Measurements from ENCODE around the gene ARID5B.

The ARID5B gene

DNA sequence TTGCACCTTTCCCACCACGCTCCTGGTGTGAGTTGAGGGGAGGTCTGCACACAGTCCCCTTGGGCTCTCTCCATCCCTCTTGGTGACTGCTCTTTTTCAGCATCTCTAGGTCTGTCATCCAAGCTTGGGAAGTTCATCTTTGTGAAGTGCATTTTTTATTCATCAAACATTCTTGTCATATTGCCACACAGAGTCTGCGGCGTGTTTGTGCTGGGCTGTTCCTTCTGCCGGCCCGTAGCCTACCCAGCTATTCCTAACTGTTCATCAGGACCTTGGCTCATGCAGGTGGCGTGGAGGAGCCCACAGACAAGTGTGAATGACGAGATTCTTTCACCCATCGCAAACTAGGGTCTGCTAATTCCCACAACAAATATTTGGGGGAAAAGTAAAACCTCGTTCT is 202.4 kb downstream of the ARID5B start:
- Histone ChIP-seq H4K20me1 (ENCODE audit: insufficient read depth, low read length) (no peaks in the 10 kb centered on the region), H3K9me3 (ENCODE audit: insufficient read depth, low read length, severe bottlenecking) (no peaks in the 10 kb centered on the region), H3K4me2 (ENCODE audit: insufficient read depth, low read length) (no peak overlapping the region), H3K36me3 (ENCODE audit: insufficient read depth, low read length) (no peaks in the 10 kb centered on the region), H3K79me2 (ENCODE audit: insufficient read depth, low read length) (no peaks in the 10 kb centered on the region), H3K9ac (ENCODE audit: low read depth, low read length) (no peak overlapping the region), H3K4me3 (ENCODE audit: low read depth in 1 of 2, low read length in 2 of 2) (no peak overlapping the region), H3K4me1 (ENCODE audit: insufficient read depth, low read length) (no peaks in the 10 kb centered on the region), H3K27me3 (ENCODE audit: insufficient read depth, low read length, poor library complexity) (no peaks in the 10 kb centered on the region), H3K27ac (ENCODE audit: low read length) (no peak overlapping the region), H2AFZ (ENCODE audit: low read depth, low read length) (no peak overlapping the region)
- no peak for TF ChIP-seq EZH2 (IDR thresholded peaks at IDR 0.05; ENCODE audit: borderline replicate concordance, low read depth, low read length, severe bottlenecking)
- TF ChIP-seq, protein P1, sequence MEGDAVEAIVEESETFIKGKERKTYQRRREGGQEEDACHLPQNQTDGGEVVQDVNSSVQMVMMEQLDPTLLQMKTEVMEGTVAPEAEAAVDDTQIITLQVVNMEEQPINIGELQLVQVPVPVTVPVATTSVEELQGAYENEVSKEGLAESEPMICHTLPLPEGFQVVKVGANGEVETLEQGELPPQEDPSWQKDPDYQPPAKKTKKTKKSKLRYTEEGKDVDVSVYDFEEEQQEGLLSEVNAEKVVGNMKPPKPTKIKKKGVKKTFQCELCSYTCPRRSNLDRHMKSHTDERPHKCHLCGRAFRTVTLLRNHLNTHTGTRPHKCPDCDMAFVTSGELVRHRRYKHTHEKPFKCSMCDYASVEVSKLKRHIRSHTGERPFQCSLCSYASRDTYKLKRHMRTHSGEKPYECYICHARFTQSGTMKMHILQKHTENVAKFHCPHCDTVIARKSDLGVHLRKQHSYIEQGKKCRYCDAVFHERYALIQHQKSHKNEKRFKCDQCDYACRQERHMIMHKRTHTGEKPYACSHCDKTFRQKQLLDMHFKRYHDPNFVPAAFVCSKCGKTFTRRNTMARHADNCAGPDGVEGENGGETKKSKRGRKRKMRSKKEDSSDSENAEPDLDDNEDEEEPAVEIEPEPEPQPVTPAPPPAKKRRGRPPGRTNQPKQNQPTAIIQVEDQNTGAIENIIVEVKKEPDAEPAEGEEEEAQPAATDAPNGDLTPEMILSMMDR (IDR thresholded peaks at IDR 0.05; ENCODE audit: borderline replicate concordance, extremely low read depth, low read length, poor library complexity, severe bottlenecking): no peak
- no peak for ATAC-seq (ENCODE audit: insufficient read depth, low read depth)
- DNase-seq: no peak

DNA sequence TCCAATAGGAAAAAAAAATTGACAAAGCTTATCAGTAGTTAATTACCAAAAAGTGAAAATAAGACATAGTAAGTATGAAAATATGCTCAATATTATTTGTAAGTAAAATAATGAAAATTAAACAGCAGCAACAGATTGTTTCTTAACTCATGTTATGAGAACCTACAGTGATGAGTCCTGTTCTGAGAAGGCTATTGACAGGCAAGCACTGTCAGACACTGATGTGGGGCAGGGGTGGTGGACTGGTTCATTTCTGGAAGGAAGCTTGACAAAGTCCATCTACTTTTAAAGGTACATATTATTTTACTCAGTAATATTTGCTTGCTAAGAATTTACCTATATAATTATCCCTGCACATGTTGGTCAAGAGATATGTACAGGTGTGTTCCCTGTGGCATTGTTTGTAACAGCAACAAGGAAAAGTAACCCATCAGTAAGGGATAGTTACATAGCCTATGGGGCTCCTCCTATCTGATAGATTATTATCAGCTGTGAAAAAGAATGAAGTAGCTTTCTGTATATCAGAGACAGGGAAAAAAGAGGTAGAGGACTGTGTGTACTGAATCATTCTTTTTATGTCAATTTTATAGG is 205.5 kb downstream of the ARID5B start:
- Histone ChIP-seq H3K4me2 (ENCODE audit: insufficient read depth, low read length) (no peak overlapping the region), H3K4me3 (ENCODE audit: low read depth in 1 of 2, low read length in 2 of 2) (no peak overlapping the region), H3K79me2 (ENCODE audit: insufficient read depth, low read length) (no peaks in the 10 kb centered on the region), H3K36me3 (ENCODE audit: insufficient read depth, low read length) (no peaks in the 10 kb centered on the region), H3K27me3 (ENCODE audit: insufficient read depth, low read length, poor library complexity) (no peaks in the 10 kb centered on the region), H3K27ac (ENCODE audit: low read length) (no peak overlapping the region), H2AFZ (ENCODE audit: low read depth, low read length) (no peak overlapping the region), H3K9me3 (ENCODE audit: insufficient read depth, low read length, severe bottlenecking) (no peaks in the 10 kb centered on the region), H4K20me1 (ENCODE audit: insufficient read depth, low read length) (no peaks in the 10 kb centered on the region), H3K4me1 (ENCODE audit: insufficient read depth, low read length) (no peaks in the 10 kb centered on the region), H3K9ac (ENCODE audit: low read depth, low read length) (no peak overlapping the region)
- TF ChIP-seq EZH2 (IDR thresholded peaks at IDR 0.05; ENCODE audit: borderline replicate concordance, low read depth, low read length, severe bottlenecking): no peak
- TF ChIP-seq, protein P1 (IDR thresholded peaks at IDR 0.05; ENCODE audit: borderline replicate concordance, extremely low read depth, low read length, poor library complexity, severe bottlenecking): no peak
- ATAC-seq (ENCODE audit: insufficient read depth, low read depth) (no peak), DNase-seq (no peak)

DNA sequence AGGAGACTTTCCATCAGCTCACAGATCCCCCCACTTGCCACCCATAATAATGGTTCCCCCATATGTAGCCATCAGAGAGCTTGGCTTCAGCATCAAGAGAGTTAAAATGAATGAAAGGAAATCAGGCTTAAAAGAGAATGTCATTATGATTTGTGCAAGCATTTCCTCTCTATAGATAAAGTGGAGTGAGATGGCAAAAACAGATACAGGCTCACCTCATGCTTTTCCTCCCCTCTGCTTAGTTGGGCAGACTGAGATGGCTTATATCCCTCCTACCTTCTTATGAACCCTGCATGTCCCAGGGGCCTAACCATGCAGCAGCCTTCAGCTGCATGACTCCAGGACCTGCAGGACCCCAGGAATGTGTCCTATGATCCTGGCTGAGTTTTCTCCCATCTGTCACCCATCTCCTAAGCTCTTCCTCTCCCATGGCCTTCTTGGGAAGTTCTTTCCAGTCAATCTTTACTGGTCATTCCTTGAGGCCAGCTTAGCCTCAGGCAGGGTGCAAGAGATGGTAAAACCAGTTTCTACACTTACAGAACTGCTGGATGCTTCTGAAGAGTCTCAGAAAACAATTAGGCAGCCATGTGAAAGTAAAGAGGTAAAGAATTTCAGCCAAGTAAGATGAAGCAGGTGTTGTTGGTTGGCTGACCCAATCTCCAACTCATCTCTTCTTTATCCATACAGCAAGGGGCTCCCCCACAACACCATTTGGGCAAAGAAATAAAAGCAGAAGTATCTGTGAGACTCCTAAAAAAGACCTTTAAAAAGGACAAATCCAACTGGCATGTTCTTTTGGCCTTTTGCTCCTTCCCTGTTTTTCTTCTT is 207.5 kb downstream of the ARID5B start:
- H3K9me3 ChIP-seq (ENCODE audit: insufficient read depth, low read length, severe bottlenecking): no peaks in the 10 kb centered on the region
- H2AFZ ChIP-seq (ENCODE audit: low read depth, low read length): no peak overlapping the region
- H3K4me2 ChIP-seq (ENCODE audit: insufficient read depth, low read length): no peak overlapping the region
- no peak overlapping the region for H3K9ac ChIP-seq (ENCODE audit: low read depth, low read length)
- H3K4me3 ChIP-seq (ENCODE audit: low read depth in 1 of 2, low read length in 2 of 2): no peak overlapping the region
- H3K27me3 ChIP-seq (ENCODE audit: insufficient read depth, low read length, poor library complexity): no peaks in the 10 kb centered on the region
- no peaks in the 10 kb centered on the region for H3K4me1 ChIP-seq (ENCODE audit: insufficient read depth, low read length)
- no peaks in the 10 kb centered on the region for H3K79me2 ChIP-seq (ENCODE audit: insufficient read depth, low read length)
- no peak overlapping the region for H3K27ac ChIP-seq (ENCODE audit: low read length)
- H4K20me1 ChIP-seq (ENCODE audit: insufficient read depth, low read length): no peaks in the 10 kb centered on the region
- TF ChIP-seq, protein P1 (IDR thresholded peaks at IDR 0.05; ENCODE audit: borderline replicate concordance, extremely low read depth, low read length, poor library complexity, severe bottlenecking): no peak
- TF ChIP-seq EZH2 (IDR thresholded peaks at IDR 0.05; ENCODE audit: borderline replicate concordance, low read depth, low read length, severe bottlenecking): no peak
- ATAC-seq (ENCODE audit: insufficient read depth, low read depth) (no peak), DNase-seq (no peak)
- H3K36me3 ChIP-seq (ENCODE audit: insufficient read depth, low read length): no peaks in the 10 kb centered on the region
